GM20431 (cell line): Measurements from ENCODE around the gene SIT1.

Source experiments
- in situ Hi-C: fragments of 300-500 bp; cut with MseI, MboI; formaldehyde crosslinking; loops from one replicate; pipeline ENCODE4 v1.15.0; 2020; ENCODE audit warnings: low sequenced_read_pairs; ENCODE audit not compliant: unreplicated experiment

The SIT1 gene

GRCh38 chr9:35611230-35611797, 39.4 kb downstream of the SIT1 start:
- in situ Hi-C loops: no loop called here

GRCh38 chr9:35609820-35610163, 40.9 kb downstream of the SIT1 start:
- in situ Hi-C loops: no loop called here

GRCh38 chr9:35609001-35609819, 41.5 kb downstream of the SIT1 start:
- in situ Hi-C loops: no loop called here

- in situ Hi-C loops: no loop called here
Measured at GRCh38 chr9:35608221-35608620, 42.5 kb downstream of the SIT1 start.

GRCh38 chr9:35606726-35607125, 44.0 kb downstream of the SIT1 start:
- in situ Hi-C loops: no loop called here

GRCh38 chr9:35606138-35606504, 44.6 kb downstream of the SIT1 start:
- in situ Hi-C loops: no loop called here

- in situ Hi-C loops: no loop called here
Measured at GRCh38 chr9:35605351-35606137, 45.2 kb downstream of the SIT1 start.

GRCh38 chr9:35604578-35605350, 46.0 kb downstream of the SIT1 start, which contains the start of gene TESK1:
TSS of gene TESK1 (plus strand) at chr9:35605262. CDS start at chr9:35605620, 358 bp downstream.
- in situ Hi-C loops: no loop called here

- in situ Hi-C loops: no loop called here
Measured at GRCh38 chr9:35603986-35604577, 46.6 kb downstream of the SIT1 start.

GRCh38 chr9:35603506-35603985, 47.2 kb downstream of the SIT1 start:
- in situ Hi-C loops: no loop called here

- in situ Hi-C loops: no loop called here
Measured at GRCh38 chr9:35599763-35600604, 50.7 kb downstream of the SIT1 start.
